Neural crest cell (in vitro differentiated cells): ENCODE data around the gene ZBTB1. TPM values are rescaled to one million over a fixed set of nuclear protein-coding genes. Genes with fewer than 3 reads are reported as not detected.
A peak's percentile ranks its signal among the peaks of the same experiment; 100 is the strongest.

Experiments used
- DNase-seq: peaks from one replicate; pipeline ENCODE4 v3.0.0; 2021; ENCODE audit warnings: low read depth, mixed read lengths, low spot score
- H3K27ac Mint-ChIP-seq: one replicate; pipeline ENCODE4 v1.8.0; 2021; ENCODE audit warnings: mild to moderate bottlenecking, mixed read lengths; ENCODE audit not compliant: unreplicated experiment
- H3K27me3 Mint-ChIP-seq: 2 replicates; pipeline ENCODE4 v1.8.0; 2021; ENCODE audit warnings: low read depth, mild to moderate bottlenecking, mixed read lengths
- H3K36me3 Mint-ChIP-seq: 2 replicates; pipeline ENCODE4 v1.8.0; 2021; ENCODE audit warnings: low read depth, mild to moderate bottlenecking, mixed read lengths
- H3K4me1 Mint-ChIP-seq: 2 replicates; pipeline ENCODE4 v1.8.0; 2021; ENCODE audit warnings: mixed read lengths
- H3K4me3 Mint-ChIP-seq: one replicate; pipeline ENCODE4 v1.8.0; 2021; ENCODE audit warnings: mild to moderate bottlenecking, mixed read lengths
- H3K9me3 Mint-ChIP-seq: 2 replicates; pipeline ENCODE4 v1.8.0; 2021; ENCODE audit warnings: mixed read lengths
- total RNA-seq: library from RNA; stranded (reverse); gene quantifications from 2 replicates; pipeline ENCODE4 v1.2.1, GENCODE V29; 2021
- TF ChIP-seq, protein P1 (sequence below): fragments of 200-600 bp; sonication (generic); conservative IDR thresholded peaks from 2 replicates; pipeline ENCODE4 v1.5.0; 2021; ENCODE audit warnings: antibody characterized with exemption, mild to moderate bottlenecking

ZBTB1 gene
- total RNA-seq, 1 donor from 2014 or later, result 36.0 TPM

DNA sequence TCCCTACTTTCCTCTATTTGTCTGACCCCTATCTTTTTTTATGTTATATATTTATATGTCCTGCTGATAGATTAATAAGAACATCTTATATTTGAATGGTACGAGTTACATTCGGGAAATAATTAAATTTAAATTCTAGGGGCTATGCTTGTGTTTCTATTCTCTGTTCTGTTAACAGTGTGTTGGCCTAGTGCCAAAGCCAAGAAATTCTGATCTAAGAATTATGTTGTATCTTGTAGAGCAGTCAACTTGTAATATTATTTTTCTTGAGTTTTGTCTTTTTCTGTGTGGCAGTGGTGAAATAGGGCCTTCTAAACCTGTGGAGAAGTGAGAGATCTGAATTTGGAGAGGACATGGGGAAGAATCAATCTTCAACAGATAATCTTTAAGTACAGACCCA is 27.0 kb downstream of the ZBTB1 start:
- TF ChIP-seq, protein P1, sequence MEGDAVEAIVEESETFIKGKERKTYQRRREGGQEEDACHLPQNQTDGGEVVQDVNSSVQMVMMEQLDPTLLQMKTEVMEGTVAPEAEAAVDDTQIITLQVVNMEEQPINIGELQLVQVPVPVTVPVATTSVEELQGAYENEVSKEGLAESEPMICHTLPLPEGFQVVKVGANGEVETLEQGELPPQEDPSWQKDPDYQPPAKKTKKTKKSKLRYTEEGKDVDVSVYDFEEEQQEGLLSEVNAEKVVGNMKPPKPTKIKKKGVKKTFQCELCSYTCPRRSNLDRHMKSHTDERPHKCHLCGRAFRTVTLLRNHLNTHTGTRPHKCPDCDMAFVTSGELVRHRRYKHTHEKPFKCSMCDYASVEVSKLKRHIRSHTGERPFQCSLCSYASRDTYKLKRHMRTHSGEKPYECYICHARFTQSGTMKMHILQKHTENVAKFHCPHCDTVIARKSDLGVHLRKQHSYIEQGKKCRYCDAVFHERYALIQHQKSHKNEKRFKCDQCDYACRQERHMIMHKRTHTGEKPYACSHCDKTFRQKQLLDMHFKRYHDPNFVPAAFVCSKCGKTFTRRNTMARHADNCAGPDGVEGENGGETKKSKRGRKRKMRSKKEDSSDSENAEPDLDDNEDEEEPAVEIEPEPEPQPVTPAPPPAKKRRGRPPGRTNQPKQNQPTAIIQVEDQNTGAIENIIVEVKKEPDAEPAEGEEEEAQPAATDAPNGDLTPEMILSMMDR, result no peak
- H3K4me3 Mint-ChIP-seq, result no peak overlapping the region
- H3K27me3 Mint-ChIP-seq, result no peaks in the 10 kb centered on the region
- DNase-seq, result no peak
- no peaks in the 10 kb centered on the region for H3K4me1 Mint-ChIP-seq
- peaks cover 3% of the 10 kb centered on the region for H3K36me3 Mint-ChIP-seq
- no peaks in the 10 kb centered on the region for H3K9me3 Mint-ChIP-seq
- peak overlapping the region; percentile 24 for H3K27ac Mint-ChIP-seq

DNA sequence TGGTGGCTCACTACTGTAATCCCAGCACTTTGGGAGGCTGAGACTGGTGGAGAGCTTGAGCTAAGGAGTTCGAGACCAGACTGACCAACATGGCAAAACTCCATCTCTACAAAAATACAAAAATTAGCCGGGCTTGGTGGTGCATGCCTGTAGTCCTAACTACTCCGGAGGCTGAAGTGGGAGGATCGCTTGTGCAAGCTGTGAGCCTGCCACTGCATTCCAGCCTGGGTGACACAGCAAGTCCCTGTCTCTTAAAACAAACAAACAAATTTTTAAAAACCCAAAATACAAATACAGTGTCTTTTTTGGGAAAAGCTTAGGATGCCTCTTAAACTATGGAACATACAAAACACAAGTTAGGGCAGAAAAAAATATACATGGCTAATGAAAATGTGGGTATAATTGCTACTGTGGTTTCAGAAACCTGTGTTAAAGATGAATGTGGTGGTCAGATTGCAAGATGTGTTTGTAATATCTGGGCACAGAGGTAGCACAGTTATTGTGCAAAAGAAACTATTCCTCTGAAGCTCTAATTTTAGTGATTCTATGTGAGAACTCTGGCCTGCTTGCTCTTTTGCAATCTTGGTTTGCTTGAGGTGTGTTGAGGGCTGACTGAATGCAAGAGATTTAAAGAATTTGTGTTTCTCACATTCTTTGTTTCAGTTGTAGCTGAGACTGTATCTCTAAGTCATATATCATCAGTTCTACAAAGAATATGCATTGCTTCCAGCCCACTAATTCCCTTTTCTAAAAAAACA is 32.1 kb downstream of the ZBTB1 start:
- Mint-ChIP-seq H3K27ac (no peak overlapping the region), H3K4me3 (peak overlapping the region; percentile 24), H3K9me3 (peaks cover 5% of the 10 kb centered on the region), H3K36me3 (peaks cover 6% of the 10 kb centered on the region), H3K27me3 (peaks cover 8% of the 10 kb centered on the region), H3K4me1 (peaks cover 12% of the 10 kb centered on the region)
- TF ChIP-seq, protein P1, result no peak
- no peak for DNase-seq

DNA sequence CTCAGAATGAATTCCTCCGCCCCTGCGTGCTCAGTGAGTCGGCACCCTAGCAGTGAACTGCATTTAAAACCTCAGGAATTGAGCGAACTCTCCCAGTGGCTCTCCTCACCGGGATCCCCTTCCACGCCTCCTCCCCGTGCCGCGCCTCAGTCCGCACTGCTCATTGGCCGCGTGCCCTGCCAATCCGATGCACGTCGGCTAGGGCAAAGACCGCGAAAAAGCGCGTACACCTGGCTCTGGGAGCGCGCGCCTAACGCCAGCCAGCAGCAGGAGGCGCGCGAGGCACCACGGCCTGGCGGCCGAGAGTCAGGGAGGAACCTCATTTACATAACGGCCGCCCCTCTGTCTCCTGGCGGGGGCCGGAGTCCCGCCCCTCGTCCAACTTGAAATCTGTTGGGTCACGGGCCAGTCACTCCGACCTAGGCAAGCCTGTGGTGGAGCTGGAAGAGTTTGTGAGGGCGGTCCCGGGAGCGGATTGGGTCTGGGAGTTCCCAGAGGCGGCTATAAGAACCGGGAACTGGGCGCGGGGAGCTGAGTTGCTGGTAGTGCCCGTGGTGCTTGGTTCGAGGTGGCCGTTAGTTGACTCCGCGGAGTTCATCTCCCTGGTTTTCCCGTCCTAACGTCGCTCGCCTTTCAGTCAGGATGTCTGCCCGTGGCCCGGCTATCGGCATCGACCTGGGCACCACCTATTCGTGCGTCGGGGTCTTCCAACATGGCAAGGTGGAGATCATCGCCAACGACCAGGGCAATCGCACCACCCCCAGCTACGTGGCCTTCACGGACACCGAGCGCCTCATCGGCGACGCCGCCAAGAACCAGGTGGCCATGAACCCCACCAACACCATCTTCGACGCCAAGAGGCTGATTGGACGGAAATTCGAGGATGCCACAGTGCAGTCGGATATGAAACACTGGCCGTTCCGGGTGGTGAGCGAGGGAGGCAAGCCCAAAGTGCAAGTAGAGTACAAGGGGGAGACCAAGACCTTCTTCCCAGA is 35.9 kb downstream of the ZBTB1 start, which contains the start of gene HSPA2:
Gene HSPA2, plus strand, starts transcription at position 534 of the 995 bp plus-strand sequence. Its CDS starts 109 bp downstream, at position 643.
- peak within 1 kb of the TSS; percentile 97 for H3K4me3 Mint-ChIP-seq
- peaks cover 11% of the 10 kb centered on the region for H3K27me3 Mint-ChIP-seq
- TF ChIP-seq, protein P1, result peak; percentile 71
- H3K27ac Mint-ChIP-seq, result peak within 1 kb of the TSS; percentile 99
- H3K9me3 Mint-ChIP-seq, result peaks cover 8% of the 10 kb centered on the region
- H3K4me1 Mint-ChIP-seq, result peaks cover 12% of the 10 kb centered on the region
- peak; percentile 93 for DNase-seq
- peaks cover 6% of the 10 kb centered on the region for H3K36me3 Mint-ChIP-seq

DNA sequence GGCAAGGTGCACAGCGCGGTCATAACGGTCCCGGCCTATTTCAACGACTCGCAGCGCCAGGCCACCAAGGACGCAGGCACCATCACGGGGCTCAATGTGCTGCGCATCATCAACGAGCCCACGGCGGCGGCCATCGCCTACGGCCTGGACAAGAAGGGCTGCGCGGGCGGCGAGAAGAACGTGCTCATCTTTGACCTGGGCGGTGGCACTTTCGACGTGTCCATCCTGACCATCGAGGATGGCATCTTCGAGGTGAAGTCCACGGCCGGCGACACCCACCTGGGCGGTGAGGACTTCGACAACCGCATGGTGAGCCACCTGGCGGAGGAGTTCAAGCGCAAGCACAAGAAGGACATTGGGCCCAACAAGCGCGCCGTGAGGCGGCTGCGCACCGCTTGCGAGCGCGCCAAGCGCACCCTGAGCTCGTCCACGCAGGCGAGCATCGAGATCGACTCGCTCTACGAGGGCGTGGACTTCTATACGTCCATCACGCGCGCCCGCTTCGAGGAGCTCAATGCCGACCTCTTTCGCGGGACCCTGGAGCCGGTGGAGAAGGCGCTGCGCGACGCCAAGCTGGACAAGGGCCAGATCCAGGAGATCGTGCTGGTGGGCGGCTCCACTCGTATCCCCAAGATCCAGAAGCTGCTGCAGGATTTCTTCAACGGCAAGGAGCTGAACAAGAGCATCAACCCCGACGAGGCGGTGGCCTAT is 36.8 kb downstream of the ZBTB1 start:
- peaks cover 11% of the 10 kb centered on the region for H3K27me3 Mint-ChIP-seq
- H3K27ac Mint-ChIP-seq, result no peak overlapping the region
- no peak overlapping the region for H3K4me3 Mint-ChIP-seq
- no peak for DNase-seq
- TF ChIP-seq, protein P1, result no peak
- peaks cover 8% of the 10 kb centered on the region for H3K9me3 Mint-ChIP-seq
- H3K36me3 Mint-ChIP-seq, result peaks cover 6% of the 10 kb centered on the region
- peaks cover 12% of the 10 kb centered on the region for H3K4me1 Mint-ChIP-seq
